ENCODE data around the gene C6orf62. TPM values are rescaled to one million over a fixed set of nuclear protein-coding genes. Genes with fewer than 3 reads are reported as not detected.
"Not testable (repeated sequence)": the region's sequence is repeated elsewhere in the genome, so short reads cannot be mapped to it uniquely, and the experiment has no call there.

Gene C6orf62
- 86.2 TPM for polyA plus RNA-seq (2012; ENCODE audit: missing spikeins)

GRCh38 chr6:24719125-24719971 lies at the start of gene C6orf62:
Gene C6orf62 (minus strand): TSS chr6:24719154. CDS start chr6:24718668, 486 bp downstream.
- DNase-seq (ENCODE audit: insufficient read length) (peak; percentile 16), FAIRE-seq (peak; percentile 24)
- TF ChIP-seq POLR2AphosphoS5 (IDR thresholded peaks at IDR 0.05; ENCODE audit: low read depth, low read length) (peak; percentile 47), POLR2A (IDR thresholded peaks at IDR 0.05; ENCODE audit: low read depth, low read length) (peak; percentile 68), TAF1 (IDR thresholded peaks at IDR 0.05; ENCODE audit: borderline replicate concordance, low read depth, low read length) (no peak)

GRCh38 chr6:24768361-24768760 lies 49.4 kb upstream of the C6orf62 start:
- TF ChIP-seq POLR2AphosphoS5 (IDR thresholded peaks at IDR 0.05; ENCODE audit: low read depth, low read length) (no peak), POLR2A (IDR thresholded peaks at IDR 0.05; ENCODE audit: low read depth, low read length) (no peak), TAF1 (IDR thresholded peaks at IDR 0.05; ENCODE audit: borderline replicate concordance, low read depth, low read length) (no peak)
- DNase-seq (ENCODE audit: insufficient read length) (no peak), FAIRE-seq (no peak)

- TF ChIP-seq POLR2A (IDR thresholded peaks at IDR 0.05; ENCODE audit: low read depth, low read length) (no peak), TAF1 (IDR thresholded peaks at IDR 0.05; ENCODE audit: borderline replicate concordance, low read depth, low read length) (no peak), POLR2AphosphoS5 (IDR thresholded peaks at IDR 0.05; ENCODE audit: low read depth, low read length) (no peak)
- FAIRE-seq (no peak), DNase-seq (ENCODE audit: insufficient read length) (peak; percentile 21)
These were observed 47.9 kb upstream of the C6orf62 start for GRCh38 chr6:24766680-24767462.

- DNase-seq (ENCODE audit: insufficient read length) = not testable (repeated sequence)
These were observed 47.0 kb upstream of the C6orf62 start for GRCh38 chr6:24765968-24766367.

GRCh38 chr6:24764833-24765828 lies 46.2 kb upstream of the C6orf62 start:
- not testable (repeated sequence) for DNase-seq (ENCODE audit: insufficient read length); FAIRE-seq

More at GRCh38 chr6:24765968-24766367, 47.0 kb upstream of the C6orf62 start:
- not testable (repeated sequence) for FAIRE-seq

- FAIRE-seq = no peak
- DNase-seq (ENCODE audit: insufficient read length) = no peak
These were observed 44.6 kb upstream of the C6orf62 start for GRCh38 chr6:24763578-24763977.

GRCh38 chr6:24761851-24762250 lies 42.9 kb upstream of the C6orf62 start:
- TF ChIP-seq POLR2A (IDR thresholded peaks at IDR 0.05; ENCODE audit: low read depth, low read length) = no peak
- no peak for TF ChIP-seq TAF1 (IDR thresholded peaks at IDR 0.05; ENCODE audit: borderline replicate concordance, low read depth, low read length)
- no peak for TF ChIP-seq POLR2AphosphoS5 (IDR thresholded peaks at IDR 0.05; ENCODE audit: low read depth, low read length)
- DNase-seq (ENCODE audit: insufficient read length) (no peak), FAIRE-seq (no peak)

More at GRCh38 chr6:24763578-24763977, 44.6 kb upstream of the C6orf62 start:
- TF ChIP-seq POLR2A (IDR thresholded peaks at IDR 0.05; ENCODE audit: low read depth, low read length) = no peak
- TF ChIP-seq POLR2AphosphoS5 (IDR thresholded peaks at IDR 0.05; ENCODE audit: low read depth, low read length) = no peak
- TF ChIP-seq TAF1 (IDR thresholded peaks at IDR 0.05; ENCODE audit: borderline replicate concordance, low read depth, low read length) = no peak

- FAIRE-seq (no peak), DNase-seq (ENCODE audit: insufficient read length) (no peak)
- TF ChIP-seq POLR2A (IDR thresholded peaks at IDR 0.05; ENCODE audit: low read depth, low read length) (no peak), POLR2AphosphoS5 (IDR thresholded peaks at IDR 0.05; ENCODE audit: low read depth, low read length) (no peak), TAF1 (IDR thresholded peaks at IDR 0.05; ENCODE audit: borderline replicate concordance, low read depth, low read length) (no peak)
These were observed 42.4 kb upstream of the C6orf62 start for GRCh38 chr6:24761193-24761835.

GRCh38 chr6:24760210-24760609 lies 41.3 kb upstream of the C6orf62 start:
- no peak for TF ChIP-seq POLR2AphosphoS5 (IDR thresholded peaks at IDR 0.05; ENCODE audit: low read depth, low read length)
- no peak for TF ChIP-seq TAF1 (IDR thresholded peaks at IDR 0.05; ENCODE audit: borderline replicate concordance, low read depth, low read length)
- no peak for TF ChIP-seq POLR2A (IDR thresholded peaks at IDR 0.05; ENCODE audit: low read depth, low read length)
- FAIRE-seq (no peak), DNase-seq (ENCODE audit: insufficient read length) (no peak)

GRCh38 chr6:24759718-24760117 lies 40.8 kb upstream of the C6orf62 start:
- no peak for TF ChIP-seq TAF1 (IDR thresholded peaks at IDR 0.05; ENCODE audit: borderline replicate concordance, low read depth, low read length)
- no peak for TF ChIP-seq POLR2A (IDR thresholded peaks at IDR 0.05; ENCODE audit: low read depth, low read length)
- no peak for TF ChIP-seq POLR2AphosphoS5 (IDR thresholded peaks at IDR 0.05; ENCODE audit: low read depth, low read length)
- FAIRE-seq (no peak), DNase-seq (ENCODE audit: insufficient read length) (no peak)

Measured in GM12892 (cell line).